Vagina (tissue), 2 donors: ENCODE results near the gene KCNN4. TPM values are rescaled to one million over a fixed set of nuclear protein-coding genes. Genes with fewer than 3 reads are reported as not detected.

Experiments used
- DNase-seq, 2 donors: peaks; one replicate each; pipeline ENCODE4 v3.0.0-alpha.2; 2017; ENCODE audit errors: extremely low spot score in 2 of 2
- H3K27ac ChIP-seq: fragments of 200-600 bp; sonication (generic); one replicate; pipeline ENCODE4 v1.5.1; 2019
- H3K27me3 ChIP-seq: fragments of 200-600 bp; sonication (generic); one replicate; pipeline ENCODE4 v1.5.1; 2019
- H3K36me3 ChIP-seq, 2 donors: fragments of 200-600 bp; sonication (generic); one replicate each; pipeline ENCODE4 v1.5.1; 2017 to 2019
- H3K4me1 ChIP-seq: fragments of 200-600 bp; sonication (generic); one replicate; pipeline ENCODE4 v1.5.1; 2019
- H3K4me3 ChIP-seq, 2 donors: fragments of 200-600 bp; sonication (generic); 1 replicate in 1 of 2; 2 replicates in 1 of 2; pipeline ENCODE4 v1.5.1; 2016 to 2019
- H3K9me3 ChIP-seq: fragments of 200-600 bp; sonication (generic); one replicate; pipeline ENCODE4 v1.5.1; 2019
- POLR2A ChIP-seq, 2 donors: fragments of 450-650 bp; IDR thresholded peaks; one replicate each; pipeline ENCODE4 v1.6.1; 2017; ENCODE audit warnings: antibody characterized with exemption in 2 of 2, mild to moderate bottlenecking in 2 of 2, moderate library complexity in 2 of 2
- POLR2AphosphoS5 ChIP-seq, 2 donors: sonication (generic); formaldehyde crosslinking; IDR thresholded peaks; one replicate each; pipeline ENCODE4 v1.9.0; 2017; ENCODE audit warnings: antibody characterized with exemption in 2 of 2, mild to moderate bottlenecking in 2 of 2, low read depth in 1 of 2; ENCODE audit not compliant: insufficient read depth in 1 of 2
- intact Hi-C: fragments of 100-400 bp; cut with DNase I; formaldehyde crosslinking; loops from one replicate; pipeline ENCODE4 v1.15.1; 2023
- total RNA-seq: library from RNA; depleted of rRNA; stranded (reverse); fragments of >200 nt; gene quantifications from one replicate; pipeline ENCODE4 v1.2.3, GENCODE V29; 2016
- TF ChIP-seq, protein P1 (sequence below), 3 experiments: fragments of 450-650 bp in 2 of 3; fragments of 200-600 bp in 1 of 3; sonication (generic) in 1 of 3; IDR thresholded peaks; one replicate each; pipeline ENCODE4 v1.5.1; 2017 to 2019; ENCODE audit warnings: antibody characterized with exemption in 3 of 3, mild to moderate bottlenecking in 2 of 3, moderate library complexity in 2 of 3

The KCNN4 gene
- total RNA-seq, 1 donor from 2014 or later, result 16.2 TPM

DNA sequence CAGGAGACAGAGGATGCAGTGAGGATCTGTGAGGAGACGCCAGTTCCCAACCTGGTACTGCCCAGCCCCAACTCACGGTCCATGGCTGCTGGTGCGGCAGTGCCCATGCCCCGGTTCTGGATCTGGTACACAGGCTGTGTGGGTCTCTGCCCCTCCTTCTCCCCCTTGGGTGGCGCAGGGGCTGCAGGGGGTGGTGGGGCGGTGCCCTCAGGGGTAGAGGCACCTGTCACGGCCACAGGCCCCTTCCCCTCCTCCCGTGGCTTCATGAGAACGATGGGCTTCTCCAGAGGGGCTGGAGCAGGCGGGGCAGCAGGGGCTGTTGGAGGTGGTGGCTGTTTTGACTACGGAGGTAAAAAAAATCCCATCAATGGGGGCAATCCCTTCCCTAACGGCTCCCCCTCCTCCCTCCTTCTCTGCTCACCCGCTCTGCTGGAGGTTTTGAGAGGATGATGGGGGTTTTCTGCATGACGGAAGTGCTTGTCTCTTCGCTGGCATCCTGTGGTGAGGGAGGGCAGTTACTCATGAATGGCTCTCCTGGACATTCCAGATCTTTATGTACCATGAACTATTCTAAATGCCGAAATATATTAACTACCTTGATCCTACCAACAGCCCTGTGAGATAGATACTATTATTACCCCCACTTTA, 33.1 kb downstream of the KCNN4 start:
- TF ChIP-seq POLR2AphosphoS5 (IDR thresholded peaks at IDR 0.05; ENCODE audit: insufficient read depth in 1 of 2, low read depth in 1 of 2), result no peak
- no peak for TF ChIP-seq POLR2A (IDR thresholded peaks at IDR 0.05)
- TF ChIP-seq, protein P1, sequence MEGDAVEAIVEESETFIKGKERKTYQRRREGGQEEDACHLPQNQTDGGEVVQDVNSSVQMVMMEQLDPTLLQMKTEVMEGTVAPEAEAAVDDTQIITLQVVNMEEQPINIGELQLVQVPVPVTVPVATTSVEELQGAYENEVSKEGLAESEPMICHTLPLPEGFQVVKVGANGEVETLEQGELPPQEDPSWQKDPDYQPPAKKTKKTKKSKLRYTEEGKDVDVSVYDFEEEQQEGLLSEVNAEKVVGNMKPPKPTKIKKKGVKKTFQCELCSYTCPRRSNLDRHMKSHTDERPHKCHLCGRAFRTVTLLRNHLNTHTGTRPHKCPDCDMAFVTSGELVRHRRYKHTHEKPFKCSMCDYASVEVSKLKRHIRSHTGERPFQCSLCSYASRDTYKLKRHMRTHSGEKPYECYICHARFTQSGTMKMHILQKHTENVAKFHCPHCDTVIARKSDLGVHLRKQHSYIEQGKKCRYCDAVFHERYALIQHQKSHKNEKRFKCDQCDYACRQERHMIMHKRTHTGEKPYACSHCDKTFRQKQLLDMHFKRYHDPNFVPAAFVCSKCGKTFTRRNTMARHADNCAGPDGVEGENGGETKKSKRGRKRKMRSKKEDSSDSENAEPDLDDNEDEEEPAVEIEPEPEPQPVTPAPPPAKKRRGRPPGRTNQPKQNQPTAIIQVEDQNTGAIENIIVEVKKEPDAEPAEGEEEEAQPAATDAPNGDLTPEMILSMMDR (IDR thresholded peaks at IDR 0.05), result no peak
- intact Hi-C loops, result loop anchor here (5.0 kb wide), 1 partner anchor 35 kb away; the partner anchor contains the start of gene KCNN4
- no peak overlapping the region for H3K27ac ChIP-seq
- H3K9me3 ChIP-seq, result no peaks in the 10 kb centered on the region
- peaks cover 6% of the 10 kb centered on the region for H3K4me1 ChIP-seq
- H3K27me3 ChIP-seq, result no peaks in the 10 kb centered on the region
- H3K4me3 ChIP-seq, result no peak overlapping the region
- H3K36me3 ChIP-seq, result peaks cover 0 to 69% of the 10 kb centered on the region in 2 donors
- DNase-seq, result no peak

DNA sequence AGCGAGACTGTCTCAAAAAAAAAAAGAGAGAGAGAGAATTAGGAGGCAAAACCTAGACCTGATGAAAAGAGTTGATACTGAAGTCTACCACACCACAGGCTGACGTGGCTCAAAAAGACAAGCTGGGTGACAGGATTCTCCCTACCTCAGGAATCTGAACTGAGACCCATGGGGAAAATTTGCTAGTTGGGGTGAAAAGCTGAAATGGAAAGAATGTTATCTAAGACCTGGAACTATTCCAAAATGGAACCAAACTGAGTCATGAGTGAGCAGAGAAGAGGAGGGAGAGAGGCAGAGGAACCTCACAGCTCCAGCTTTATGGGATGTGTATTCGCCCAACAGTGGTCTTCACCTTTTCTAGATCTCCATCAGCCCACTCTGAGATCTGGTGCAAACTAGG, 37.7 kb downstream of the KCNN4 start:
- Histone ChIP-seq H3K27me3 (no peaks in the 10 kb centered on the region), H3K27ac (no peak overlapping the region), H3K36me3 (peaks cover 0 to 76% of the 10 kb centered on the region in 2 donors), H3K9me3 (no peaks in the 10 kb centered on the region), H3K4me1 (peaks cover 11% of the 10 kb centered on the region), H3K4me3 (no peak overlapping the region)
- no peak for TF ChIP-seq POLR2A (IDR thresholded peaks at IDR 0.05)
- TF ChIP-seq POLR2AphosphoS5 (IDR thresholded peaks at IDR 0.05; ENCODE audit: insufficient read depth in 1 of 2, low read depth in 1 of 2), result no peak
- TF ChIP-seq, protein P1 (IDR thresholded peaks at IDR 0.05), result no peak
- intact Hi-C loops, result no loop called here
- DNase-seq, result no peak

DNA sequence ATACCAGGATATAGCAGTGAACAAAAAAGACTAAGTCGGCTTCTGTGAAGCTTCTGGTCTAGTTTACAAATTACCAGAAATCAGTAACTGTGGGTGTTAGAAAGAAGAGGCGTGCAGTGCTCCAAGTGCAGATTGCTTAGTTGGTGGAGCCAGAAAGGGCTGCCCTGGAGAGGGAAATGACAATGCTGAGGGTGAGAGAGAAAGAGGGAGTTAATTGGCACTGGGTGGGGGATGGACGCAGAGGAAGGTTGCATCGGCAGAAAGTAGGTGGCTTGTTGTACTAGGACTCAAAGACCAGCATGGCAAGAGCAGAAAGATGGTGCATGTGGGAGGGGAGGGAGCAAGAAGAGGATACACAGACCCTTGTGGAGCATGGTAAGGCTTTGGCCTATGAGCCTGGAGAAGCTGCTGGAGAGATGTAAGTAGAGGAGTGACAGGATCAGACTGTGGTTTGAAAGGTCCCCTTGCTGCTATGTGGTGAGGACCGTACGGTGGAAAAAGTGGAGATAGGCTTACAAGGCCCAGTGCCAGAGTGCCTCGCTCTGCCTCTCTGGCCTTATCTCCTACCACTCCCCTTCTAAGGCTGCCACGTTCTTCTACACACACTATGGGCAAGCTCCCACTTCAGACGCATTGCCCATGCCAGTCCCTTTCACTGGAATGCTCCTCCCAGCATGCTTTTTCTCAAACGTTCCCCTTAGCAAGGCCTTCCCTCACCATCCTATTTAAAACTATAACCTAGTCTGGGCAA, 39.5 kb downstream of the KCNN4 start:
- DNase-seq, result no peak
- Histone ChIP-seq H3K9me3 (no peaks in the 10 kb centered on the region), H3K36me3 (peaks cover 0 to 77% of the 10 kb centered on the region in 2 donors), H3K27me3 (no peaks in the 10 kb centered on the region), H3K4me3 (no peak overlapping the region), H3K4me1 (peaks cover 11% of the 10 kb centered on the region), H3K27ac (no peak overlapping the region)
- intact Hi-C loops, result no loop called here
- no peak for TF ChIP-seq POLR2AphosphoS5 (IDR thresholded peaks at IDR 0.05; ENCODE audit: insufficient read depth in 1 of 2, low read depth in 1 of 2)
- no peak for TF ChIP-seq POLR2A (IDR thresholded peaks at IDR 0.05)
- TF ChIP-seq, protein P1 (IDR thresholded peaks at IDR 0.05), result no peak

DNA sequence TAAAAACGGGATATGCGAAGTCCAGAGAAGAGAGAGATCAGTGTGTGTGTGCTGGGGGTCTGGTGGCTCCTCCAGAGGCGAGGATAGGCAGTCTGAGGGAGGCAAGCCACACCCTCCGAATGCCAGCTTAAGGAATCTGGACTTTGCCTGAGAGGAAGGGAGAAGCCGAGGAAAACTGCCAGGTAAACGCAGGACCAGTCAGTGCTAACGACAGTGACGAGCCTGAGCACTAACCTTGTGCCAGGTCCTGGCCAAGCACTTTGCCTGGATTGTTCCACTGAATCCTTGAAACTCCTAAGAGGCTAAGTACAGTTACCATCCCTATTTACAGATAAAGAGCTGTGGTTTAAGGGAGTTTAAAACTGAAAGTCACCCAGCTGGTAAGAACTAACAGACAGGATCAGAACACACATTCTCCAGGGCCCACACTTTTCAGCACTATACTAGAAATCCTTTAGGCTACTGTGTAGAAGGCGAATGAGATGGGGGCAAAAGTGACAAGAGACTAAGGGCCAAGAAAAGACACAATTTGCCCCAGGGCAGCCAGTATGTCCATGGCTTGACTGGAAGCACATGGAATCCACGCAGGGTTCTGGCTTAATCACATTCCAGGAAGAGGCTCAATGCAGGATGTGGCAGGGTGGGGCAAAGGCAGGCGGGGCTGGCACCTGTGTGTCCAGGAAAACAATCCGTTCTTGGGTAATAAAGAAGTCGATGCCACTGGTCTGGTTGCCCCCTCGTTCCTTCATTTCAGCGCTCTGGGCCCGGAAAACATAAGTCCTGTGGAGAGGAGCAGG, 41.1 kb downstream of the KCNN4 start:
- Histone ChIP-seq H3K4me1 (peaks cover 11% of the 10 kb centered on the region), H3K9me3 (no peaks in the 10 kb centered on the region), H3K27ac (peak overlapping the region; percentile 53), H3K4me3 (no peak overlapping the region), H3K27me3 (no peaks in the 10 kb centered on the region), H3K36me3 (peaks cover 0 to 74% of the 10 kb centered on the region in 2 donors)
- TF ChIP-seq POLR2AphosphoS5 (IDR thresholded peaks at IDR 0.05; ENCODE audit: insufficient read depth in 1 of 2, low read depth in 1 of 2), result peak in 1 of 2 donors; percentile 26
- TF ChIP-seq, protein P1 (IDR thresholded peaks at IDR 0.05), result no peak
- no peak for TF ChIP-seq POLR2A (IDR thresholded peaks at IDR 0.05)
- intact Hi-C loops, result no loop called here
- no peak for DNase-seq
